Osteocyte (in vitro differentiated cells): Measurements from ENCODE around the gene GALNT3. TPM values are rescaled to one million over a fixed set of nuclear protein-coding genes. Genes with fewer than 3 reads are reported as not detected.

Source experiments
- DNase-seq: peaks from one replicate; pipeline ENCODE4 v3.0.0; 2021; ENCODE audit warnings: mixed read lengths; ENCODE audit not compliant: unreplicated experiment; ENCODE audit errors: extremely low spot score
- H3K27ac Mint-ChIP-seq: one replicate; pipeline ENCODE4 v1.8.0; 2021; ENCODE audit warnings: mild to moderate bottlenecking, mixed read lengths; ENCODE audit not compliant: unreplicated experiment
- H3K27me3 Mint-ChIP-seq: one replicate; pipeline ENCODE4 v1.8.0; 2021; ENCODE audit warnings: mixed read lengths; ENCODE audit not compliant: unreplicated experiment
- H3K36me3 Mint-ChIP-seq: one replicate; pipeline ENCODE4 v1.8.0; 2021; ENCODE audit warnings: mixed read lengths; ENCODE audit not compliant: unreplicated experiment
- H3K4me1 Mint-ChIP-seq: one replicate; pipeline ENCODE4 v1.8.0; 2021; ENCODE audit warnings: mixed read lengths; ENCODE audit not compliant: unreplicated experiment
- H3K4me3 Mint-ChIP-seq: one replicate; pipeline ENCODE4 v1.8.0; 2021; ENCODE audit warnings: mild to moderate bottlenecking, moderate library complexity, mixed read lengths; ENCODE audit not compliant: unreplicated experiment
- H3K9me3 Mint-ChIP-seq: one replicate; pipeline ENCODE4 v1.8.0; 2021; ENCODE audit warnings: mixed read lengths; ENCODE audit not compliant: unreplicated experiment
- total RNA-seq: library from RNA; stranded (reverse); gene quantifications from 2 replicates; pipeline ENCODE4 v1.2.1, GENCODE V29; 2021
- TF ChIP-seq, protein P1 (sequence below): fragments of 200-600 bp; sonication (generic); IDR thresholded peaks from 2 replicates; pipeline ENCODE4 v1.5.0; 2021; ENCODE audit warnings: antibody characterized with exemption, mild to moderate bottlenecking, moderate library complexity

GALNT3 gene
- total RNA-seq, 1 donor from 2014 or later: 3.0 TPM

DNA sequence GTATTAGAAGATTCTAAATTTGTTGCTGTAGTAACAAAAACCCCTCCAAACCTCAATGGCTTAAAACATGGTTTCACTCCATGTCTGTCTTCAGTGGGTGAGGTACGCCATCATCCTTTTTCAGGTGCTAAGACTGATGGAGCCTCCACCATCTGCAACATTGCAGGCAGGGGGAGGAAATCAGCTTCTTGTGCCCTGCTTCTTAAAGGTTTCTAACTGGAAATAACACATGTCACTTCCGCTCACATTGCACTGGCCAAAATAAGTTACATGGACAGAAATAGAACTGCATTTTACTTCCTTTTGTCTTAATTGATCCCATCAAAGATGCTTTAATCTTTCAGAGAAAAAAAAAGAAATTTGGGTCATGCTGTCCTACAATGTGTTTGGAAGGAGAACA, 94.1 kb downstream of the GALNT3 start:
- Mint-ChIP-seq H3K27me3 (no peaks in the 10 kb centered on the region), H3K36me3 (no peaks in the 10 kb centered on the region), H3K9me3 (no peaks in the 10 kb centered on the region), H3K4me1 (no peaks in the 10 kb centered on the region), H3K4me3 (no peak overlapping the region), H3K27ac (no peak overlapping the region)
- TF ChIP-seq, protein P1, sequence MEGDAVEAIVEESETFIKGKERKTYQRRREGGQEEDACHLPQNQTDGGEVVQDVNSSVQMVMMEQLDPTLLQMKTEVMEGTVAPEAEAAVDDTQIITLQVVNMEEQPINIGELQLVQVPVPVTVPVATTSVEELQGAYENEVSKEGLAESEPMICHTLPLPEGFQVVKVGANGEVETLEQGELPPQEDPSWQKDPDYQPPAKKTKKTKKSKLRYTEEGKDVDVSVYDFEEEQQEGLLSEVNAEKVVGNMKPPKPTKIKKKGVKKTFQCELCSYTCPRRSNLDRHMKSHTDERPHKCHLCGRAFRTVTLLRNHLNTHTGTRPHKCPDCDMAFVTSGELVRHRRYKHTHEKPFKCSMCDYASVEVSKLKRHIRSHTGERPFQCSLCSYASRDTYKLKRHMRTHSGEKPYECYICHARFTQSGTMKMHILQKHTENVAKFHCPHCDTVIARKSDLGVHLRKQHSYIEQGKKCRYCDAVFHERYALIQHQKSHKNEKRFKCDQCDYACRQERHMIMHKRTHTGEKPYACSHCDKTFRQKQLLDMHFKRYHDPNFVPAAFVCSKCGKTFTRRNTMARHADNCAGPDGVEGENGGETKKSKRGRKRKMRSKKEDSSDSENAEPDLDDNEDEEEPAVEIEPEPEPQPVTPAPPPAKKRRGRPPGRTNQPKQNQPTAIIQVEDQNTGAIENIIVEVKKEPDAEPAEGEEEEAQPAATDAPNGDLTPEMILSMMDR: no peak
- DNase-seq: no peak

DNA sequence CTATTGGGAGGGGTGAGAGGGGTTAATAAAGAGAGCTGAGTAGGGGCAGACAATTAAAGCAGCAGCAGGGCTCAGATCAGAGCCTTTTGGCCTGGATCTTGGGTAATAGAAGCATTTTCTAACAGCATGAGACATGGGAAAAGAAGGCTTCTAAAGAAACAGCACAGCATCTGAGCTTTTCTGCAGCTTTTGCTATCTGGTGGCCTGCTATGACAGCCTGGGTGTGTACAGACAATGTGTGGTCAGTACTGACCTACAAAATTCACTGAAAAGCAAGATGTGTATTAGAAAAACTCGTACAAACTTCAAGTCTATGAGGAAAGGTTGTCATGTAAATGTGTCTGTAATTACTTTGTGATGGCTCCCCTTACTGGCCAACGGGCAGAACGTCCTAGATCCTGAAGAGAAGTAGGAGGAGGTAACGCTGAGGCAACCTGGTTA, 95.6 kb downstream of the GALNT3 start:
- H3K27me3 Mint-ChIP-seq: no peaks in the 10 kb centered on the region
- H3K9me3 Mint-ChIP-seq: no peaks in the 10 kb centered on the region
- no peak overlapping the region for H3K4me3 Mint-ChIP-seq
- DNase-seq: no peak
- no peak overlapping the region for H3K27ac Mint-ChIP-seq
- no peaks in the 10 kb centered on the region for H3K36me3 Mint-ChIP-seq
- no peaks in the 10 kb centered on the region for H3K4me1 Mint-ChIP-seq
- TF ChIP-seq, protein P1: peak; percentile 69

DNA sequence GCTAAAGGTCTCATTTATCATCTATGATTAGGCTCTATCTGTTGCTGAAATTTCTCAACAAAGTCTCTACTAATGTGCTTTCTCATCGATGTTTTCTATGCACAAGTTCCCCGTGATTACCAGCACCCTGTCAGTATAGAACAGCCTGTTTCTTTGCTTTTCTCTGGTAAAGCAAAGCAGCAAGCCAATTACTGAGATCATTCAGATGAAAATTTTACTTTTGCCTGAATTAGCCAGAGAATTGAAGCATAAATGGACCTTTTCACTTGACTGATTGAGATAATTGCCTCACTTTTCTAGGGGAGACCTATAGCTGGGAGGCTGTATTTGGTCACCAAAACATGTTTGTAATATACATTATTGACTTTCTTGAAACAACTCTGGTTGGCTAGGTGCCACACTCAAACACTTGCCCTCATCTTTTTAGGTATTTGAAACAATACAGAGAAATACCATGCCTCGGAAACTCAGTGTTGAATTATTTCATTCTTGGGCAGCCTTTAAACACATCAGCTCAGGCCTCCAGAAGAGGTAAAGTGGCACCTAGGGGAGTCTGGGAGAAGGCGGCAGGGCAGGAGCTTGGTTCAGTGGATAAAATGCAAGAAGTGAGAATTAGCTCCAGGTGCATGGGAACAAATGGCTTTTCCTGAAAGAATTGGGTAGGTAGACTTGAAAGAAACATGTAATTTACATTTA, 96.2 kb downstream of the GALNT3 start:
- Mint-ChIP-seq H3K36me3 (no peaks in the 10 kb centered on the region), H3K27ac (no peak overlapping the region), H3K4me1 (no peaks in the 10 kb centered on the region), H3K4me3 (no peak overlapping the region), H3K27me3 (no peaks in the 10 kb centered on the region), H3K9me3 (no peaks in the 10 kb centered on the region)
- TF ChIP-seq, protein P1: no peak
- DNase-seq: no peak

Other genes starting within 250 kb of the GALNT3 start
- gene TTC21B, start 159.5 kb upstream of the GALNT3 start, total RNA-seq: 22.2 and 25.1 TPM in 2 replicates